A549 (cell line): ENCODE measurements around the gene KIF12. TPM values are rescaled to one million over a fixed set of nuclear protein-coding genes. Genes with fewer than 3 reads are reported as not detected.

Experiments
- ATAC-seq, 2 experiments: fragments of 200-7000 bp in 1 of 2; fragments of >200 bp in 1 of 2; cut with Nextera tagmentation in 1 of 2; cut with Tn5 transposase in 1 of 2; 3 replicates each; pipeline versions ENCODE4 v1.8.0 to v1.9.1; 2018 to 2020; ENCODE audit warnings: mild to moderate bottlenecking in 1 of 2, moderate library complexity in 1 of 2
- CTCF ChIA-PET: fragments of 300-600 bp; sonication (Branson Sonifier 250); formaldehyde crosslinking; extraction: SDS; loops from one replicate; lab custom pipeline; 2021; ENCODE audit warnings: antibody characterized with exemption, inconsistent platforms; lab: Yijun Ruan, JAX
- POLR2A ChIA-PET: fragments of 350-600 bp; formaldehyde crosslinking; extraction: SDS; loops from one replicate; lab custom pipeline; 2021; ENCODE audit warnings: antibody characterized with exemption, inconsistent platforms; lab: Yijun Ruan, JAX
- DNase-seq, 2 experiments: peaks; one replicate each; pipeline versions ENCODE4 v3.0.0 to v3.0.0-alpha.2; 2011 to 2016; ENCODE audit warnings: low read depth in 1 of 2, low spot score in 1 of 2
- FAIRE-seq: peaks from 2 replicates; lab custom pipeline; 2011; peaks lifted over from hg19 to GRCh38; lab: Jason Lieb, UNC
- H3K27ac ChIP-seq, 2 experiments: fragments of >200 bp; sonication (Bioruptor Twin); formaldehyde crosslinking; 3 replicates each; pipeline ENCODE4 v1.5.1; 2016 to 2017
- H3K4me1 ChIP-seq: fragments of >200 bp; sonication (Bioruptor Twin); formaldehyde crosslinking; 3 replicates; pipeline ENCODE4 v1.6.1; 2016
- H3K4me2 ChIP-seq: fragments of >200 bp; sonication (Bioruptor Twin); formaldehyde crosslinking; 3 replicates; pipeline ENCODE4 v1.6.1; 2016
- H3K4me3 ChIP-seq: fragments of >200 bp; sonication (Bioruptor Twin); formaldehyde crosslinking; 3 replicates; pipeline ENCODE4 v1.5.1; 2016
- H3K9me3 ChIP-seq: fragments of >200 bp; sonication (Bioruptor Twin); formaldehyde crosslinking; 3 replicates; pipeline ENCODE4 v1.6.1; 2016
- BCL3 ChIP-seq: fragments of >200 bp; sonication (Bioruptor Twin); formaldehyde crosslinking; IDR thresholded peaks from 3 replicates; pipeline ENCODE4 v1.6.1; 2016
- CBX2 ChIP-seq: fragments of 200-600 bp; sonication (generic); IDR thresholded peaks from 2 replicates; pipeline ENCODE4 v1.6.1; 2016; ENCODE audit warnings: low read depth, mild to moderate bottlenecking, borderline replicate concordance
- CHD4 ChIP-seq: fragments of 200-600 bp; sonication (generic); IDR thresholded peaks from 2 replicates; pipeline ENCODE4 v1.6.1; 2016; ENCODE audit warnings: antibody characterized with exemption, mild to moderate bottlenecking, borderline replicate concordance
- CTCF ChIP-seq: fragments of >200 bp; sonication (Bioruptor Twin); formaldehyde crosslinking; IDR thresholded peaks from 3 replicates; pipeline ENCODE4 v1.5.1; 2016
- EP300 ChIP-seq, 2 experiments: fragments of >200 bp; sonication (Bioruptor Twin); formaldehyde crosslinking; IDR thresholded peaks; 2 replicates in 1 of 2; 3 replicates in 1 of 2; pipeline ENCODE4 v1.6.1; 2016 to 2017
- ESRRA ChIP-seq: fragments of 150-350 bp; IDR thresholded peaks from 2 replicates; pipeline ENCODE4 v1.6.1; 2014; ENCODE audit warnings: mild to moderate bottlenecking, low read length, borderline replicate concordance
- HOXB13 ChIP-seq: fragments of 250-450 bp; sonication (Bioruptor Pico); IDR thresholded peaks from 2 replicates; pipeline ENCODE4 v1.5.0; 2020; ENCODE audit warnings: low read depth, mild to moderate bottlenecking, moderate library complexity
- KDM1A ChIP-seq: fragments of 200-600 bp; sonication (generic); IDR thresholded peaks from 2 replicates; pipeline ENCODE4 v1.6.1; 2016; ENCODE audit warnings: low read depth, mild to moderate bottlenecking
- MAFK ChIP-seq: fragments of 450-650 bp; IDR thresholded peaks from 2 replicates; pipeline ENCODE4 v1.6.1; 2014; ENCODE audit not compliant: partially characterized antibody
- MAX ChIP-seq: IDR thresholded peaks from 2 replicates; pipeline ENCODE4 v1.6.1; 2012
- PBX3 ChIP-seq: IDR thresholded peaks from 2 replicates; pipeline ENCODE4 v1.6.1; 2012
- PHF8 ChIP-seq: fragments of 200-600 bp; sonication (generic); IDR thresholded peaks from 2 replicates; pipeline ENCODE4 v1.6.1; 2016; ENCODE audit warnings: low read depth, mild to moderate bottlenecking, antibody characterized with exemption, moderate library complexity, borderline replicate concordance
- POLR2A ChIP-seq: IDR thresholded peaks from 2 replicates; pipeline ENCODE4 v1.6.1; 2012; ENCODE audit warnings: mild to moderate bottlenecking, low read length
- TP53 ChIP-seq: fragments of 250-450 bp; sonication (Bioruptor Pico); IDR thresholded peaks from 2 replicates; pipeline ENCODE4 v1.5.0; 2021; ENCODE audit warnings: mild to moderate bottlenecking, moderate library complexity
- WGBS: methylation state at CpG from one replicate; pipeline ENCODE4 v1.1.6; 2017; ENCODE audit errors: missing lambda C conversion rate; 5-methylcytosine and 5-hydroxymethylcytosine counted together
- polyA plus RNA-seq, 4 experiments: library from polyadenylated mRNA; depleted of rRNA in 3 of 4; stranded (reverse); fragments of >200 nt; fragmentation: RNase III in 1 of 4; extraction: RNeasy Plus Mini Kit Qiagen cat#74134 plus additional on column Dnase treatment in 1 of 4; gene quantifications; 2 replicates in 3 of 4; 3 replicates in 1 of 4; pipeline ENCODE4 v1.2.3, GENCODE V29; 2011 to 2017

KIF12 gene
- polyA plus RNA-seq, 2 of the 4 experiments (the other 2 are of a cell fraction): 6.0 to 6.3 TPM

GRCh38 chr9:114086607-114087006 lies 12.5 kb downstream of the KIF12 start:
- no peak for TF ChIP-seq MAFK
- no peak for TF ChIP-seq CTCF
- no peak for TF ChIP-seq PHF8
- TF ChIP-seq, all 56 proteins: peak for 0
- POLR2A ChIA-PET: no interaction called here
- CTCF ChIA-PET: interaction anchor here (7.4 to 9.7 kb wide), 2 partner anchors 9 to 21 kb away, joined by 80 to 145 read pairs; no protein-coding TSS in a partner anchor
- WGBS: 54% methylated on average over 4 of the region's 4 CpGs
- no peak overlapping the region; a peak in 1 of 6 replicates for H3K27ac ChIP-seq
- no peak for DNase-seq
- no peak for ATAC-seq
- H3K4me1 ChIP-seq: peaks cover 34% of the 10 kb centered on the region
- FAIRE-seq: no peak
- H3K9me3 ChIP-seq: no peaks in the 10 kb centered on the region
- H3K4me3 ChIP-seq: no peak overlapping the region
- H3K4me2 ChIP-seq: no peak overlapping the region

GRCh38 chr9:114086009-114086408 lies 13.1 kb downstream of the KIF12 start:
- WGBS: 82% methylated on average over 6 of the region's 6 CpGs
- Histone ChIP-seq H3K27ac (peak overlapping the region in 1 of 2 experiments; percentile 94; a peak in 1 of 6 replicates), H3K4me1 (peaks cover 40% of the 10 kb centered on the region), H3K4me2 (no peak overlapping the region; the same call in 2 of the 3 replicates), H3K4me3 (no peak overlapping the region), H3K9me3 (no peaks in the 10 kb centered on the region)
- ChIA-PET CTCF (interaction anchor here (7.4 to 10.1 kb wide), 3 partner anchors 9 to 206 kb away, joined by 80 to 191 read pairs (median 145); no protein-coding TSS in a partner anchor), POLR2A (no interaction called here)
- no peak for ATAC-seq
- no peak for FAIRE-seq
- no peak for TF ChIP-seq KDM1A
- no peak for TF ChIP-seq HOXB13 (CRISPR knock-in tag)
- TF ChIP-seq EP300 (IDR thresholded peaks at IDR 0.05): no peak
- no peak for DNase-seq

GRCh38 chr9:114085387-114085789 lies 13.7 kb downstream of the KIF12 start:
- WGBS: 98% methylated on average over 9 of the region's 9 CpGs
- no peak for TF ChIP-seq POLR2A
- TF ChIP-seq PBX3: no peak
- TF ChIP-seq CBX2: no peak
- ATAC-seq: no peak
- DNase-seq: no peak
- POLR2A ChIA-PET: no interaction called here
- CTCF ChIA-PET: interaction anchor here (0.6 to 10.1 kb wide), 7 partner anchors 10 to 320 kb away, joined by 3 to 191 read pairs (median 4); partner anchors contain the start of gene COL27A1
- H3K4me2 ChIP-seq: no peak overlapping the region
- peaks cover 43% of the 10 kb centered on the region for H3K4me1 ChIP-seq
- H3K27ac ChIP-seq: peak overlapping the region in 1 of 2 experiments; percentile 94; a peak in 2 of 6 replicates
- FAIRE-seq: no peak
- H3K4me3 ChIP-seq: no peak overlapping the region
- H3K9me3 ChIP-seq: no peaks in the 10 kb centered on the region

GRCh38 chr9:114084282-114085073 lies 14.6 kb downstream of the KIF12 start:
- Histone ChIP-seq H3K27ac (peak overlapping the region; percentile 24 to 94; a peak in 5 of 6 replicates), H3K4me3 (no peak overlapping the region), H3K4me1 (peaks cover 52% of the 10 kb centered on the region), H3K9me3 (no peaks in the 10 kb centered on the region), H3K4me2 (no peak overlapping the region)
- CTCF ChIA-PET: interaction anchor here (0.6 to 10.1 kb wide), 16 partner anchors 11 to 321 kb away, joined by 3 to 191 read pairs (median 4); partner anchors contain the start of genes COL27A1 and KIF12
- TF ChIP-seq KDM1A (no peak), PBX3 (no peak), TP53 (no peak), ESRRA (no peak), MAX (no peak), CHD4 (no peak), BCL3 (no peak)
- ATAC-seq (no peak), FAIRE-seq (no peak), DNase-seq (no peak)
- POLR2A ChIA-PET: no interaction called here
- WGBS: 81% methylated on average over 11 of the region's 11 CpGs
